ENCODE data around the gene ANXA1. TPM values are rescaled to one million over a fixed set of nuclear protein-coding genes. Genes with fewer than 3 reads are reported as not detected.

ANXA1 gene
- total RNA-seq, 1 donor from 2014 or later, result 8.2 TPM

GRCh38 chr9:73202980-73203379 is 51.3 kb downstream of the ANXA1 start:
- DNase-seq (ENCODE audit: low spot score in 2 of 2), result no peak
- FAIRE-seq, result no peak

- FAIRE-seq (no peak), DNase-seq (ENCODE audit: low spot score in 2 of 2) (no peak)
These were observed 53.3 kb downstream of the ANXA1 start for GRCh38 chr9:73204936-73205335.

DNA sequence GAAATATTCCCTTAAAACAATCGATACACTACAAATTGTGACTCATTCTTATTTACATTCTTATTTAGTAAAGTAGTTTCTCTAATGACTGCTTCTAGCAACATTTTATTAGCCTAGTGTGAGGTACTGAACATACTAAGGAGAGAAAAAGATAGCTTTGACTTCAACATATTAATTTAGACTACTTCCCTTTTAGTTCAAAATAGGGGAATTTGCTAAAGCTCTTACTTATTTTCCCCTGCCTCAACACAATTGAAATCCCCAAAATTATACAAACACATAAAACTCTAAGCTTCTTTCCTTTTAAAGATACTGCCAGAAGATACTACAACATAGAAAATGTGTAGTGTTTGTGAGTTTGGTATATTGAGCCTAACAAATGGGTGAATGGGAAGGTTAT is 55.2 kb downstream of the ANXA1 start:
- FAIRE-seq, result no peak

GRCh38 chr9:73210886-73211666 is 59.4 kb downstream of the ANXA1 start:
- DNase-seq (ENCODE audit: low spot score in 2 of 2) (no peak), FAIRE-seq (no peak)

More for the DNA sequence above, 55.2 kb downstream of the ANXA1 start:
- no peak for DNase-seq (ENCODE audit: low spot score in 2 of 2)

- FAIRE-seq (no peak), DNase-seq (ENCODE audit: low spot score in 2 of 2) (no peak)
These were observed 61.6 kb downstream of the ANXA1 start for GRCh38 chr9:73213300-73213699.

DNA sequence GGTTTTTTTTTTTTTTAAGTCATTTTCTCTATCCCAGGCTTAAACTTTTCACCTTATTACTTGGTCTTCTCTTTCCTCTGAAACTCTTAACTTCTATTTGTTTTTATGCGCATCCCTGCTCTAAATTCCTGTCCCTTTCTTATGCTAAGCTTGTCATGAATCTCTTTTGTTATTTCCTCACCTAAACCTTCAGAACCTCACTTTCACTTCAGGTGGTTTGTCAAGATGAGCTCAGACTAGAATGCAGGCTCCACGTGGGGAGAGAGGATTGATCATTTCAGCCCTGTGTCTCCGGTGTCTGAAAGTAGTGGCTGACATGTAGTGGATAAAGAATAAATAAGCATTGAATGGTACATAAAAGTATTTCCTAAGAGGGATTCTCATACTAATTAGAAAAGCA is 63.6 kb downstream of the ANXA1 start:
- DNase-seq (ENCODE audit: low spot score in 2 of 2), result no peak
- FAIRE-seq, result no peak

DNA sequence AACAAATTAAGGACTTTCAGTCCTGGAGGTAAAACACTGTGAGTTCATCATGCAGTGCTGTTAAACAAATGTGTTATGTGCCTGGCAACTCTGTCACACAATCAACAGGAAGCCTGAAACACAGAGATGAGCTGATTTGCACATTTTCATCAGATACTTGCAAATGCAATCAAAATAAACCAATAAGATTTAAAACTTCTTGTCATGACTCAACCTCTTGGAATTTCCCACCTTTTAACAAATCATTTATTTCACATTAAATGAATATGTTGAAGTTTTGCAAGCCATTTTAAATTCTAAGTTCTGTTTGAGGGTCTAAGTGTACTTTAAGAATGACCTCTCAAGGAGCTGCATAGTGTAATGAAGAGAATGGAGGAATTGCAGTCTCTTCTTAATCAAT is 64.4 kb downstream of the ANXA1 start:
- no peak for DNase-seq (ENCODE audit: low spot score in 2 of 2)

More for the DNA sequence above, 64.4 kb downstream of the ANXA1 start:
- FAIRE-seq, result no peak

Other genes with a start within 250 kb of the ANXA1 start
- gene ALDH1A1, start 198.8 kb upstream of the ANXA1 start, total RNA-seq, result 1.2 TPM

Measured in frontal cortex (tissue), 4 donors.